Measurements from ENCODE around the gene PITPNM1.
"Not testable (repeated sequence)": the region's sequence is repeated elsewhere in the genome, so short reads cannot be mapped to it uniquely, and the experiment has no call there.

PITPNM1 gene

GRCh38 chr11:67520856-67521824, 16.0 kb upstream of the PITPNM1 start:
- no peak overlapping the region for H3K27ac Mint-ChIP-seq
- ATAC-seq (replicated peaks) (no peak), DNase-seq (no peak)
- H3K4me1 Mint-ChIP-seq (ENCODE audit: low read depth in 2 of 2): no peaks in the 10 kb centered on the region
- no peaks in the 10 kb centered on the region for H3K9me3 Mint-ChIP-seq
- no peak overlapping the region for H3K4me3 Mint-ChIP-seq
- peaks cover 0 to 44% of the 10 kb centered on the region in 2 donors for H3K27me3 Mint-ChIP-seq
- peaks cover 3% of the 10 kb centered on the region for H3K36me3 Mint-ChIP-seq (ENCODE audit: insufficient read depth)

DNA sequence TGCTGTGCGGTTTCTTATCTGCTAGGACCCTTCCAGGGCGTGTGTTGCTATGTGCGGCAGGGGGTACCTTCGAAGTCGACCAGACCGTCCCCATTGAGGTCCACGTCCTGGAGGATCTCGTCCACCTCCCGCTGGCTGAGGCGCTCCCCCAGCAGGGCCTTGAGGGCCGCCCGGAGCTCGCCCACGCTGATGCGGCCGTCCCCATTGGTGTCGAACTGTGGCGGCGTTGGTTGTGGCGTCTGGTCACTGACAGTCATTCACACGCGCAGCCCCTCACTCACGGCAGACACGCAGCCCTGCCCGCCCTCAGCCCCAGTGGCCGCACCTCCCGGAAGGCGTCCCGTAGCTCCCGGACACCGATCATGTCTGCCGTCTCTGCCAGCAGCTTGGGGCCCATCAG, 14.6 kb upstream of the PITPNM1 start:
- Mint-ChIP-seq H3K27me3 (peaks cover 7 to 44% of the 10 kb centered on the region in 2 donors), H3K36me3 (ENCODE audit: insufficient read depth) (peaks cover 3% of the 10 kb centered on the region), H3K27ac (no peak overlapping the region), H3K9me3 (no peaks in the 10 kb centered on the region), H3K4me1 (ENCODE audit: low read depth in 2 of 2) (no peaks in the 10 kb centered on the region), H3K4me3 (no peak overlapping the region)
- no peak for DNase-seq
- ATAC-seq (replicated peaks): no peak

- Mint-ChIP-seq H3K27ac (peak overlapping the region in 1 of 2 donors; percentile 23), H3K27me3 (peaks cover 22 to 49% of the 10 kb centered on the region in 2 donors), H3K9me3 (no peaks in the 10 kb centered on the region), H3K4me1 (ENCODE audit: low read depth in 2 of 2) (no peaks in the 10 kb centered on the region), H3K4me3 (no peak overlapping the region), H3K36me3 (ENCODE audit: insufficient read depth) (peaks cover 3% of the 10 kb centered on the region)
- DNase-seq (no peak), ATAC-seq (replicated peaks) (no peak)
Observed at GRCh38 chr11:67517784-67518552, 12.8 kb upstream of the PITPNM1 start.

- DNase-seq (no peak), ATAC-seq (replicated peaks) (no peak)
- peaks cover 3% of the 10 kb centered on the region for H3K36me3 Mint-ChIP-seq (ENCODE audit: insufficient read depth)
- H3K4me3 Mint-ChIP-seq: no peak overlapping the region
- H3K9me3 Mint-ChIP-seq: no peaks in the 10 kb centered on the region
- H3K27ac Mint-ChIP-seq: no peak overlapping the region
- peaks cover 22 to 42% of the 10 kb centered on the region in 2 donors for H3K27me3 Mint-ChIP-seq
- no peaks in the 10 kb centered on the region for H3K4me1 Mint-ChIP-seq (ENCODE audit: low read depth in 2 of 2)
Observed at GRCh38 chr11:67516806-67517205, 11.6 kb upstream of the PITPNM1 start.

- Mint-ChIP-seq H3K36me3 (ENCODE audit: insufficient read depth) (peaks cover 7% of the 10 kb centered on the region), H3K27ac (no peak overlapping the region), H3K9me3 (no peaks in the 10 kb centered on the region), H3K4me1 (ENCODE audit: low read depth in 2 of 2) (peaks cover 2% of the 10 kb centered on the region in 2 donors), H3K4me3 (no peak overlapping the region), H3K27me3 (peaks cover 30 to 41% of the 10 kb centered on the region in 2 donors)
- DNase-seq: no peak
- no peak for ATAC-seq (replicated peaks)
Observed at GRCh38 chr11:67514116-67514515, 9.0 kb upstream of the PITPNM1 start.

DNA sequence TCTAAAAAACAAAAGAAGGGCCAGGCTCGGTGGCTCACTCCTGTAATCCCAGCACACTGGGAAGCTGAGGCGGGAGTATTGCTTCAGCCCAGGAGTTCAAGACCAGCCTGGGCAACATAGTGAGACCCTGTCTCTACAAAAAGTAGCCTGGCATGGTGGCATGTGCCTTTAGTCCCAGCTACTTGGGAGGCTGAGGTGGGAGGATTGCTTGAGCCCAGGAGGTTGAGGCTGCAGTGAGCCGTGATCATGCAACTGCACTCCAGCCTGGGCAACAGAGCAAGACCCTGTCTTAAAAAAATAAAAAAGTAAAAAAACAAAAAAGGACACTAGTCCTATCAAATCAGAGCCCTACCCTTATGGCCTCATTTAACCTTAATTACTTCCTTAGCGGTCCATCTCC, 6.4 kb upstream of the PITPNM1 start:
- H3K4me3 Mint-ChIP-seq; DNase-seq; H3K9me3 Mint-ChIP-seq; ATAC-seq (replicated peaks); H3K27ac Mint-ChIP-seq: not testable (repeated sequence)
- H3K4me1 Mint-ChIP-seq (ENCODE audit: low read depth in 2 of 2): peaks cover 16 to 20% of the 10 kb centered on the region in 2 donors
- H3K36me3 Mint-ChIP-seq (ENCODE audit: insufficient read depth): peaks cover 27% of the 10 kb centered on the region
- peaks cover 30 to 33% of the 10 kb centered on the region in 2 donors for H3K27me3 Mint-ChIP-seq

DNA sequence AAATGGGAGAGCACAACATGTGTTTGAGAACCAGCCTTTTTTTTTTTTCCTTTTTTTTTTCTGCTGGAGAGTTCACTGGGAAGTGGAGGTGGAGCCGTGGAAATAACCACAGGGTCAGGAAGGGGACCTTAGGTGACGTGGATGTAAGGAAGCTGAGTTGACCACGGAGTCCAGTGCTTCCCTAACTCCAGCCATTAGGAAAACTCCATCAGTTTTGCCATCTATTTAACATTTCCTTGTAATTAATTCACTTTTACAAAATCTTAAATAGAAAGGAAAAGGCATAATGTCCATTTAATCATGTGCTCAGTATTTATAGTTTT, 4.8 kb upstream of the PITPNM1 start:
- H3K27me3 Mint-ChIP-seq: peaks cover 20 to 26% of the 10 kb centered on the region in 2 donors
- H3K27ac Mint-ChIP-seq: no peak overlapping the region
- no peaks in the 10 kb centered on the region for H3K9me3 Mint-ChIP-seq
- H3K36me3 Mint-ChIP-seq (ENCODE audit: insufficient read depth): peaks cover 39% of the 10 kb centered on the region
- DNase-seq (no peak), ATAC-seq (replicated peaks) (no peak)
- peaks cover 28 to 32% of the 10 kb centered on the region in 2 donors for H3K4me1 Mint-ChIP-seq (ENCODE audit: low read depth in 2 of 2)
- H3K4me3 Mint-ChIP-seq: peak overlapping the region in 1 of 2 donors; percentile 95

DNA sequence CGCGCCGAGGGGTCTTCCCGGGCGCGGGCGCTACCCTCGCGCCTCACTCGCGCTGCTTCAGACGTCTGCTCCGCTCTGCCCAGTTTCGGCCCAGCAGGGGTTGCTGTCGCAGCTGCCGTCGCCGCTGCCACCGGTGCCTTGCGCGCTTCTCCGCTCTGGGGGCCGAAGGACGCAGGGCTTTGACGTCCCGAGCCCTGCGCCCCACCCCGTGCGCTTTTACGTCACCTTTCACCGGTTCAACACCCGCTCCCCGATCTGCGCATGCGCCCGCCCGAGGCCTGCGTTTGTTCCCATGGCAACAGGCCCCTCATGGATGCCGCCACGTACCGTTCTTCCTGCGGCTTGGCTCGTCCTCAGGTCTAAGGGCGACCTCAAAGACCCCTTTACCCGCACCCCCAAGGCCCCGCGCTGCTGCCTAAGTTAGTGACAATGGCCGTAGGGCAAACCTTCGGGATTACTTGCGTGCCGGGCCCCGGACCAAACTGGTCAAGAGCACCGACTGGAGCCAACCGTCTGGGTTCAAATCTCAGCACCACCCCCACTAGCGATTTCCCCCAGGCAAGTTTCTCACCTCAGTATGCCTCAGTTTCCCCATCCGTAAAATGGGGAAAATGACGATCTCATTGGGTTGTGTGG, 3.4 kb upstream of the PITPNM1 start:
- ATAC-seq (replicated peaks) (peak; percentile 42), DNase-seq (peak; percentile 98 to 100 (median 98))
- H3K36me3 Mint-ChIP-seq (ENCODE audit: insufficient read depth): peaks cover 46% of the 10 kb centered on the region
- H3K4me3 Mint-ChIP-seq: peak overlapping the region; percentile 95 to 98
- H3K27me3 Mint-ChIP-seq: peaks cover 7 to 12% of the 10 kb centered on the region in 2 donors
- H3K4me1 Mint-ChIP-seq (ENCODE audit: low read depth in 2 of 2): peaks cover 28 to 35% of the 10 kb centered on the region in 2 donors
- H3K9me3 Mint-ChIP-seq: no peaks in the 10 kb centered on the region
- peak overlapping the region; percentile 97 to 99 for H3K27ac Mint-ChIP-seq

- H3K4me3 Mint-ChIP-seq: peak within 1 kb of the TSS; percentile 95 to 98
- no peaks in the 10 kb centered on the region for H3K9me3 Mint-ChIP-seq
- peak within 1 kb of the TSS; percentile 97 to 99 for H3K27ac Mint-ChIP-seq
- H3K27me3 Mint-ChIP-seq: peaks cover 7 to 8% of the 10 kb centered on the region in 2 donors
- DNase-seq (peak; percentile 89 to 95 (median 91)), ATAC-seq (replicated peaks) (peak; percentile 66)
- peaks cover 34 to 40% of the 10 kb centered on the region in 2 donors for H3K4me1 Mint-ChIP-seq (ENCODE audit: low read depth in 2 of 2)
- H3K36me3 Mint-ChIP-seq (ENCODE audit: insufficient read depth): peaks cover 52% of the 10 kb centered on the region
Observed at GRCh38 chr11:67507864-67508485, 2.8 kb upstream of the PITPNM1 start, which contains the start of gene CDK2AP2. Gene CDK2AP2, minus strand, starts transcription at chr11:67508162. Its CDS starts 80 bp downstream, at chr11:67508082.

DNA sequence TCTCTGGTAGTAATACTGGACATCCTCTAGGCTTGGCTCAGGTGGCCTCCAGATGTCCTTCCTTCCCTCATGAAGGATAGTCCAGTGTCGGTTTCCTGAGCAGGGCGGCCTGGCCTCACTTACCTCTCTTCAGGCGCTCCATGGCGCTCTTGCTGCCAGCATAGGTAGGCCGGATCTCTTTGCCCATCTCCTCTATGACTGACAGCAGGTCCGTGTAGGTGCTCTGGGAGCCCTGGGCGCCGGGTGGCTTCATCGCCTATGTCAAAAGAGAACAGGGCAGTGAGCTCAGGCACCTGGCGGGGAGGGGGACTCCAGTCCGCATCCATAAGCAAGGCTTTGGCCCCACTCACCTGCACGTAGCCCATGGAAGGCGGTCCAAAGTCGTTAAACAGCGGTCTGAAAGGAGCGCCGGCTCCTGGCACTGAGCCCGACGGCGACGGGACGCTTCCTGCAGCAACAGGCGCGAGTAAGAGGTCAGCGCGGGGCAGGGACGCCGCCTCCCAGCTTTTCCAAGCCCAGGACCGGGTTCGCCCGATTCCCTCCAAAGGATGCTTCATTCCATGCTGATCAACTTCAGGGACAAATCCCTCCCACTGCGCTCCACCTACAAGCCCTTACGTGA, 2.2 kb upstream of the PITPNM1 start:
- Mint-ChIP-seq H3K4me1 (ENCODE audit: low read depth in 2 of 2) (peaks cover 37 to 45% of the 10 kb centered on the region in 2 donors), H3K27me3 (peaks cover 7 to 8% of the 10 kb centered on the region in 2 donors), H3K36me3 (ENCODE audit: insufficient read depth) (peaks cover 58% of the 10 kb centered on the region), H3K4me3 (peak overlapping the region; percentile 95 to 98), H3K9me3 (no peaks in the 10 kb centered on the region), H3K27ac (peak overlapping the region; percentile 97 to 99)
- DNase-seq: no peak
- ATAC-seq (replicated peaks): no peak

- Mint-ChIP-seq H3K4me1 (ENCODE audit: low read depth in 2 of 2) (peaks cover 37 to 45% of the 10 kb centered on the region in 2 donors), H3K36me3 (ENCODE audit: insufficient read depth) (peaks cover 65% of the 10 kb centered on the region)
Observed at GRCh38 chr11:67506426-67507051, 1.4 kb upstream of the PITPNM1 start.

More at GRCh38 chr11:67506426-67507051, 1.4 kb upstream of the PITPNM1 start:
- H3K27me3 Mint-ChIP-seq: peaks cover 7 to 8% of the 10 kb centered on the region in 2 donors
- no peaks in the 10 kb centered on the region for H3K9me3 Mint-ChIP-seq
- peak overlapping the region; percentile 98 to 99 for H3K27ac Mint-ChIP-seq
- DNase-seq: no peak
- no peak for ATAC-seq (replicated peaks)
- H3K4me3 Mint-ChIP-seq: peak overlapping the region; percentile 95 to 98
